ENCODE measurements around the gene TSPAN4. TPM values are rescaled to one million over a fixed set of nuclear protein-coding genes. Genes with fewer than 3 reads are reported as not detected.

Gene TSPAN4
- total RNA-seq, 1 donor from 2014 or later = 43.8 TPM

DNA sequence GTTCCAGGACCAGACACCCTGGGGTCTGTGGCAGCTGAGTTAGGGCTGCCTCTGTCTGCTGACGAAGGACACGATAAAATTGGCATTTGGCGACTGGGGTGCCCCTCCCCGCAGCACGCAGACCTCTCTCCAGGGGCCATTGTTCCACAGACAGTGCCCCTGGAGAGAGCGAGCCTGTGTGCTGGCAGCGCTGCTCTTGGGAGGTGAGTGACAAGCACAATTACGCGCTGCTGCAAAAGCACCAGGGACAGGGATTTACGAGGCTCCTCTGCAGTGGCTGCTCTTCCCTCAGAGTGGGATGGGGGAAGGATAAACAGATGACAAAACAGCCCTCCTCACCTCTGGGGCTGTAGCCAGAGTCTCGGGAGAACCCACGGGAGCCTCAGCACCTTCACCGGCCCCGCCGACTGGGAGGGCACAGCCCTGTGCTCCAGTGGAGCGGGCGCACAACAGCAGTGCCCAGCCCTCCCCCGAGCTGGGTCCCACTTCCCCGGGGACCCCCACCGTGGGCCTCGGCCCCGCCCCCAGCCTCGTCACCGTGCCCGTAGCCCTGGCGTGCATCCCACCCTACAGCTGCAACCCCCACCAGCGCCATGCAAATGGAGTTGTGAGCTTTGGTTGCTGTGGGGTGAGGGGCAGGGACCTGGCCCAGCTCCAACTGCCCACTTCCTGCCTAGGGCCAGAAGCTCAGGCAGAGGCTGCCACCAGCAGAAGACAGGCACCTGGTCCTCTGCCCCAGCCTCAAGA lies 48.3 kb downstream of the TSPAN4 start:
- intact Hi-C loops (cut with DNase I) = no loop called here
- ATAC-seq (no peak), DNase-seq (ENCODE audit: missing footprints) (no peak)

DNA sequence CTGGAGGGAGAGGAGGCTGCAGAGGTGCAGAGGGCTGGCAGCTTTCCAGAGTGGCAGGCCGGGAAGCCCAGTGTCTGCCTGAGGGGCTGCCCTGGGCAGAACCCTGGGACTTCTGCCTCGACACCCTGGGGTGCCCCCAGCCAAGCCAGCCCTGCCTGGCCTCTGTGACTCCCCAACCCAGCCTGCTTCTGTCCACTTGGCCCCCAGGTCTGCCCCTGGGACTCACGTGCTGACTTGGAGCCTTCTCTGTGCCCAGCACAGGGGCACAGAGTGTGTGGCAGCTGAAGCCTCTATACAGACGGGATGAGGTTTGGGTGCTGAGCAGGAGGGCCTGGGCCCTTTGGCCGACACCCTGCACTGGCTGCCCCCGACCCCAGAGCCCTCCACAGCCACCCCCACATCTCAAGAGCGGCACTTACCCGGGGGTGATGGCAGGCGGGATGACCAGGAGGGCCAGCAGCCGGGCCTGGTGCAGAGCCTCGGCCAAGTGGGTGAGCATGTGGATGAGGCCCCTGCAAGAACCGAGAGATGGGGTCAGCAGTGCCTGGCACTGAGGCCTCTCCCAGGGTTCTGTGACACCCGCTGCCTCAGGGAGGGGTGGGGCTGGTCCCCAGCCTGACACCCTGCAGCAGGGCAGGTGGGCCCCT lies 50.5 kb downstream of the TSPAN4 start:
- ATAC-seq = no peak
- DNase-seq (ENCODE audit: missing footprints) = no peak
- intact Hi-C loops (cut with DNase I) = no loop called here

DNA sequence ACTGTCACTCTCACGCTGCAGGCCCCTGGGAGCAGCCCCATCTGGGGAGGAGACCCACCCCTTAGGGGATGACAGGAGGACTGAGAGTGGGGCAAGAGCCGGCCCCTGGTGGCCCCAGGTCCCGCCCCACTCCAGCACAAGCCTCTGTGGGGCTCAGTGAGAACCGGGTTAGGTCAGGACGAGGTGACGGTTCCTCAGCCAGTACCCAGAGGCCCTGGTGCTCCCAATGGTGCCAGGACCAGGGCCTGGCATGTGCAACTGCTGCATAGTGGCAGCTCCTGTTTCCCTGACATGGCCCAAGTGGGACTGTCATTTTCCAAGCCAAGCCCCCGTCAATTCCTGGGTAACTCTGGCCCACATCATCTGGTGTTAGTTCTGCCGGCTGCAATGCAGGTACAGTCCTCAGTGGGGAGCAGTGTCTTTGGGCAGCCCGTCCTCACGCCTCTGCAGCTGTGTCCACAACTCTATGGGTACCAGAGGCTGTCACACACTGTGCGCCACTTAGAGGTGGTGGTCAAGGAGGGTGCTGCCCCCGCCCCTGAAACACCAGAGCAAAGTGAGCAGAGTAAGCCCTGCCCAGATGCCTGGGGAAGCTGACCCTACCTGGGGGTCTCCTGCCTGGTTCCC lies 52.0 kb downstream of the TSPAN4 start:
- intact Hi-C loops (cut with DNase I) = no loop called here
- DNase-seq (ENCODE audit: missing footprints) (no peak), ATAC-seq (no peak)

DNA sequence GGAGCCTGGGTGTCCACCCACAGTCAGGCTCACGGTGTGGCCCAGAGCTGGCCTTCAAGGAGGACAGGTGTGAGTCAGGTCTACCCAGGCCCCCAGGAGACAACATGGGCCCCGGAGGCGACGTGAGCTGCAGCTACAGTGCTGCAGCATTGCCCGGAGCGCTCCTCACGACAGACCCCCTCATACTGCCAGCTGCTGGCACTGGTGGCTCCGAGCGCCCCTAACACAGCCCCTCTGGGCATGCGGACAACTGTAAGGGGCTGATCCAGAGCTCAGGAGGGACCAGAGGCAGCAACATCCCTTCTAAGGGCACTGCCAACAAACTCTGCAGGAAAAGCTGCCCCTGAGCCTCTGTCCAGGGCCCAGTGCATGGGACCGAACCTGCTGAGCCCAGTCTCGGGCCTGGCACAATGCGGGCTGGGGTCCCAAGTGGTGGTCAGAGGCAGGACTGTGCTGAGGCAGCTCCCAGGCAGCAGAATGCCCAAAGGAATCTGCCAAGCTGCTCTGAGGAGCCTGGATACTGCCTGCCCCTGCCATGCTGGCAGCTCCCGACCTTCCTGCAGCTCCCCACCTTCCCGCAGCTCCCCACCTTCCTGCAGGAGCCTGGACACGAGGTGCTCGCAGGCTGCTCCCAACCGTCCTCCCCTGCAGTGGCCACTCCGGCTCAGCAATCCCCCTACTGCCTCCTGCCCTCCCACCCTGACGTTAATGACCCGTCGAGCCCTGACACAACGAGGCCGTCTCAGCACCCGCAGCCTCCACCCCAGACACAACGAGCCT lies 52.9 kb downstream of the TSPAN4 start:
- no peak for DNase-seq (ENCODE audit: missing footprints)
- intact Hi-C loops (cut with DNase I) = no loop called here
- no peak for ATAC-seq

DNA sequence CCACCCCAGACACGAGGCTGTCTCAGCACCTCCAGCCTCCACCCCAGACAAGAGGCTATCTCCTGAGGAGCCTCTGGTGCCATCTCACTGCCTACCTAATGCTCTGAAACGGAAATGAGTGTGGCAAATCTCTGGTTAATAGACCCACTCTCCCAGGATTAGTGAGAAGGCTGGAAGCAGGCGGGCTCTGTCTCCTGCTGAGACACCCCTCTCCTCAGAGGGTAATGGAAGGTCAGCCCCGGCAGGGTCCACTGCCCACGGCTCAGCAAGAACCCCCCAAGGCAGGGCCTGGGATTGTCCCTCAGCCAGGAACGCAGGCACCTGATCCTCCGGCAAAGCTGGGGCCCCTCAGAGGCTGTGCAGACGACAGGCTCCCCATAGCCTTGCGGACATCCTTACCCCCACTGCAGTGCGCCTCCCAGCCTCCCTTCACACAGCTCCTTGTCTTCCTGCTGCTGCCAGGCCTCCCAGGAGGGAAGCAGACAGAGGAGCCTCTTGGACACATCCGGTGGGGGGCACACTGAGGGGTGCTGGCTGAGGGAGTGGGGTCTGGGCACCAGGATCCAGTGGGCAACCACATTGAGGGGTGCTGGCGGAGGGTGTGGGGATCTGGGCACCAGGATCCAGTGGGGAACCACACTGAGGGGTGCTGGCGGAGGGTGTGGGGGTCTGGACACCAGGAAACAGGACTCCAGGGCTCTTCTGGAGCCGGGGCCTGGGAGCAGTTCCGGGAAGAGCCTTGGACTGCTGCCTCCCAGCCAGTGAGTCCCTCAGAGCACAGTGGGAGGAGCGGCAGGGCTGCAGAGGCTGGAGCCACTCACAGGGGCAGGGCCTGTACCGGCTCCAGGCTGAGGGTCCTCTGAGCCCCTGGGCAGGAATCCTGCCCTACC lies 54.8 kb downstream of the TSPAN4 start:
- DNase-seq (ENCODE audit: missing footprints) = no peak
- intact Hi-C loops (cut with DNase I) = no loop called here
- no peak for ATAC-seq

DNA sequence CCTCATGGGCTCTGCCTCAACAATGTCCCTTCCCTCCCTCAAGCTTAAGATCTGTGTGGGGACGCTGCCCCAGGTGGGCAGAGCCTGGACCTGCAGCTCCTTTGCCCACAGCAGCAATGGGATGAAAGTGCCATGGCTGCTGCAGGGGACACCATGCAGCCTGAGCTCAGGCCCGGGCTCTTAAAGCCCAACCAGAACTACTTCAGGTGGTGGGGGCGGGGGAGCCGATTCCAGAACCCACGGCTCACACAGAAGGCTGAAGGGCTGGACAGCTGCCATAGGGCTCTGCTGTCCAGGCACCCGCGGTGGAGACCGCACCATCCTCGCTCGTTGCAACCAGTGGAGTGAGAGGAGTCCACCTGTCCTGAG lies 55.5 kb downstream of the TSPAN4 start:
- intact Hi-C loops (cut with DNase I) = no loop called here
- ATAC-seq = no peak
- DNase-seq (ENCODE audit: missing footprints) = no peak

DNA sequence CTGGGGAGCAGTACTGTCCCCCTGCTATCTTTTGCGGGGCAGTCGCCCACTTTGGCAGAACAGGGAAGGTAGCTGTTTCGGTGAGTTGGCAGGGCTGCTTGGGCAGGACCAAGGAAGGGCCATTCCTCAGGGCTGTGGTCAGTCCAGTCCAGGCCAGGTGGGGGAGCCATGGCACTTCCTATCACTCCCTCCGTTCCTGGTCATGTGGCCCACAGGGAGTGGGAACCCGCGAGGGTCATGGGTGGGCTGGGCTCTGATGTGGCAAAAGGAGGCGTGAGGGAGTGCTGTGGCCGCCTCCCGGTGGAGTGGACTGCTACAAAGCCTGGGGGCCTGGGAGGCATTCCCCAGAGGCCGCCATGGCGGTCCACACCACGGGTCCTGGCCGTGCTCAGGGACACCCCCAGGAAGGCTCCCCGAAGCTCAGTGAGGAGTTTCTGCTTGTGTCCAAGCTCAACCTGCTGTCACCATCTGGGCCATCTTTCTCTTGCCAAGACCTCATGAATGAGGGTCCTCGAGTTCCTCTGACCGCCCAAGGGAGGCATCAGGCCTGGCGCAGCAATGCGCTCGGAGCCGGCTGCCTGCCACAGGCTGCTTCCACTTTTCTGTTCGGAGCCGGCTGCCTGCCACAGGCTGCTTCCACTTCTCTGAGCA lies 56.0 kb downstream of the TSPAN4 start:
- no peak for ATAC-seq
- DNase-seq (ENCODE audit: missing footprints) = no peak
- intact Hi-C loops (cut with DNase I) = no loop called here

DNA sequence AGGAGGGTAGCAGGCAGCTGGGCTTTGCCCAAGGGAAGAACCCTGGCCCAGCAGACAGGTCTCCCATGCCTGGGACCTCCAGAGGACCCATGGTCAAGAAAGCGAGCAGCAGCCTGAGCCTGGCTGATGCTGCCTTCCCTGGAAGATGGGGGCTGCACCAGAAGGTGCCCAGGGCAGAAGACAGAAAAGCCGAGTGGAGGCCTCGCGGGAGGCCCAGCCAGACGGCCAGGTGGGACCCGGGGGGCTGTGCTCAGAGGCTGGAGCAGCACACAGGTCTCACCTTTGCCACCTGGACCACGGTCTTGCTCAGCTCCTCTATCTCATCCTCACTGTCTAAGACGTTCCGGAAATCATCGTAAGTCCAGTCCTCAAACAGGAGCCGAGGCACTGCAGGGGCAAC lies 57.1 kb downstream of the TSPAN4 start:
- DNase-seq (ENCODE audit: missing footprints) (no peak), ATAC-seq (no peak)
- intact Hi-C loops (cut with DNase I) = no loop called here

DNA sequence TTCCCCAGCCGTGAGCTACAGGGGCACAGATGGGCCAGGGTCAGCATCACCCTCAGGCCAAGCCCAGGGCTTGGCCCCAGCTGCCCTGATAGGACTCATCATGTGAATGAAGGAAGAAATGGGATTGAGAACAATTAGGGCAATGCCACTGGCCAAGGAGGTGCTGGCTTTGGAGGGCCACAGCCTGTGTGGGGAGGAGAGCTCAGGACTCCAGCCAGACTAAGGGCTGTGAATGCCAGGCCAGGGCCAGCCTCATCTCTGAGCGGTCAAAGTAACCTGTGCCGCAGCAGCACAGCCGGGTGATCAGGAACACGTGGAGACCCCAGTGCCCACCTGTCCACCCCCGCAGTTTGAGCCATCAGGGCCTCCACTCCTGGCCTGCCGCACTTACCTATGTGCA lies 57.9 kb downstream of the TSPAN4 start:
- no peak for DNase-seq (ENCODE audit: missing footprints)
- intact Hi-C loops (cut with DNase I) = no loop called here
- no peak for ATAC-seq

DNA sequence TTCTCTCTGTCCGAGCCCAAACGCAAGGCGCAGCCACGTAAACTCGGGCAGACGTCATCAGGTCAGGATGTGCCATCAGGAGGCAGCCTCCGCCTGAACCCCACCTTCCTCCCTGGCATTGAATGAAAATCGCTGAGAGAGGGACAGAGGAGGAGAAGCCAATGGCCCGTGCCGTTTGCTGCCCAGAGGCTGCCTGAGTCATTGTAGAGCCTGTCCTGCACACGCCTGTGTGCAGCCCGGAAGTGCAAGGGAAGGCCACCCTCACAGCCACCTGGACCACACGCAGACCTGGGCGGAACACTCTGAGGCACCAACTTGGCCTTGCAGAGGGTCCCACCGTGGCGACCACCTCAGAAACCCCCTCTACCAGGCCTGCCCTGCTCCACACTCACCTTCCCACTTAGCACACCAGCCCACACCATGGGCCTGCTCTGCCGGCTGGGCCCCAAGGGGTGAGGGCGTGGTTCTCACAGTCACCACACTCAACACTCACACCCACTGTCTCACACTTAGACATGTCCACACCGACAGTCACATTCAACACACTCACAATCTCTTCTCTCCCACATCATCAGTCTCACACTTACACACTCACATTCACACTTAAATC lies 58.9 kb downstream of the TSPAN4 start:
- intact Hi-C loops (cut with DNase I) = no loop called here
- ATAC-seq (no peak), DNase-seq (ENCODE audit: missing footprints) (no peak)

DNA sequence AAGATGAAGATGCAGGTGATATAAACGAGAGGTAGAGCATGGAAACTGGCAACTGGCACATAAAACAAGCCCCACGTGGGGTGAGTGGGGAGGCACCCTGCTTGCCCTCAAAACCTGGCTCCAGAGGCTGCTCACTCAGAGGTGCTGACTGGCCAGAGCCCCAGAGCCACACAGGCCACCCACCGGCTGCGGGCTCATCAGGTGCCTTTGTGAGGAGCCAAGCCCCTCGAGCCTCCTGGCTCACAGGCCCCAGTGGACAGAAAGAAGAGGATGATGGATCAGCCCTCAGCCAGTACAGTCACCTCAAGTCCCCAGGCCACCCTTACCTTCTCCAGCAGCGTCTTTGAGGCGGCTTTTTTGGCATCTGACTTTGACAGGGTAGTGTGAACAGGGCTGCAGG lies 61.7 kb downstream of the TSPAN4 start:
- intact Hi-C loops (cut with DNase I) = no loop called here
- ATAC-seq = no peak
- DNase-seq (ENCODE audit: missing footprints) = no peak

DNA sequence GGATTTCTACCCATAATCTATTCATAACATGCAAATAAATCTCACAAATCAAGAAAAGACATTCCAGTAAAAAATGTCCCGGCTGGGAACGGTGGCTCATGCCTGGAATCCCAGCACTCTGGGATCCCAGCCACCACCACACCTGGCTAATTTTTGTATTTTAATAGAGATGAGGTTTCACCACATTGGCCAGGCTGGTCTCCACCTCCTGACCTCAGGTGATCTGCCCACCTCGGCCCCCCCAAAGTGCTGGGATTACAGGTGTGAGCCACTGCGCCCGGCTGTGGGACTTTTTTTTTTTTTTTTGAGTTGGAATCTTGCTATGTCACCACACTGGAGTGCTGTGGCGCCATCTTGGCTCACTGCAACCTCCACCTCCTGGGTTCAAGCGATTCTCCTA lies 63.3 kb downstream of the TSPAN4 start:
- intact Hi-C loops (cut with DNase I) = no loop called here

DNA sequence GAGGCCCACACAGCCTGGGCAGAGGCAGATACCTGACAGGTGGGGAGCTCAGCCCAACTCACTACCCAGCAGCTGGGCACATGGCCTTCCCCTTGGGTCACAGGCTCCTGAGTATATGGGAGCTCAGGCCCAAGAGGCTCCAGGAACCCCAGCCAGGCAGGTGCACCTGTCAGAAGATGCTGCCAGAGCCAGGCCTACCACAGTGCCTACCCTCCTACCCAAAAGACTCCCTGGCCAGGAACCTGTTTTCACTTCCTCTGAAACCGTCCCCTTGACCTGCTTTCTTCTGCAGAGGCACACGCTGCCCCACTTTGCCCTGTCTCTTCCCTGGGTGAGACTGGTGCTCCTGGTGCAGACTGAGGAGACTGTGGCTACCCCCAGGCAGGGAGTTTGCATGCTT lies 65.0 kb downstream of the TSPAN4 start:
- ATAC-seq (no peak), DNase-seq (ENCODE audit: missing footprints) (no peak)
- intact Hi-C loops (cut with DNase I) = no loop called here

More for the DNA sequence above, 63.3 kb downstream of the TSPAN4 start:
- DNase-seq (ENCODE audit: missing footprints) = no peak
- ATAC-seq = no peak

DNA sequence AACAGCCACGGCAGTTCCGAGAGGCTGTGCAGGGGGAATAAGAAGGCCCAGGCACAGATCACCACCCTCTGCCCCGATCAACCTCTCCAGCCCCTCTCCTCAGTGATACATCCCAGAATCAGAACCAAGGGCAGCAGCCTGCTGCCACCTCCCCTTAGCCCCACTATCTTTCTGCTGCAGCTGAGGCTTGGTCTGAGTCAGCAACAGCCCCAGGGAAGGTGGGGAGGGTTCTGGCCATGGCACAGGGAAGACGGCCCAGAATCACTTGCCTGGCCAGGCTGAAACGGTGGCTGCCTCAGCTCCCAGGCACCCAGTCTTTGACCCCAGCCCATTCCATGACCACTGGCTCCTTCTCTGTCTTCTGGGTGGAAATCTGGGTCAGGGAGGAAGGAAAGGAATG lies 65.6 kb downstream of the TSPAN4 start:
- intact Hi-C loops (cut with DNase I) = no loop called here
- ATAC-seq (no peak), DNase-seq (ENCODE audit: missing footprints) (no peak)

DNA sequence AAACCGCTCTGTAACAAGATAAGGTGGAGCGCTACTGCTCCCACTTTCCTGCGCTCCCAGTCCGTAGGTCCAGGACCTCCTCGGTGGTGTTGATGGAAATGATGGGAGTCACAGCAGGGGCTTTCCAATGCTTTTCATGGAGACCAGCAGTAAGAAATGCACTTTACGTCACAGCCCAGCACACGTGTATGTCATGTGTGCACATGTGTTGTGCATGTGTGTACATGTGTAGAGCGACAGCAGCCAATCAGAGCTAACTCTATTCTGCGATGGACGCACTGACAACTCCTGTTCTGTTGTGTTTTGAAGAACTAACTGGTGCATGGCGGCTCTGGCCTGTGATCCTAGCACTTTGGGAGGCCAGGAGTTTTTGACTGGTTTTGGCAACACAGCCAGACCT lies 66.8 kb downstream of the TSPAN4 start:
- ATAC-seq = no peak
- intact Hi-C loops (cut with DNase I) = no loop called here
- DNase-seq (ENCODE audit: missing footprints) = no peak

DNA sequence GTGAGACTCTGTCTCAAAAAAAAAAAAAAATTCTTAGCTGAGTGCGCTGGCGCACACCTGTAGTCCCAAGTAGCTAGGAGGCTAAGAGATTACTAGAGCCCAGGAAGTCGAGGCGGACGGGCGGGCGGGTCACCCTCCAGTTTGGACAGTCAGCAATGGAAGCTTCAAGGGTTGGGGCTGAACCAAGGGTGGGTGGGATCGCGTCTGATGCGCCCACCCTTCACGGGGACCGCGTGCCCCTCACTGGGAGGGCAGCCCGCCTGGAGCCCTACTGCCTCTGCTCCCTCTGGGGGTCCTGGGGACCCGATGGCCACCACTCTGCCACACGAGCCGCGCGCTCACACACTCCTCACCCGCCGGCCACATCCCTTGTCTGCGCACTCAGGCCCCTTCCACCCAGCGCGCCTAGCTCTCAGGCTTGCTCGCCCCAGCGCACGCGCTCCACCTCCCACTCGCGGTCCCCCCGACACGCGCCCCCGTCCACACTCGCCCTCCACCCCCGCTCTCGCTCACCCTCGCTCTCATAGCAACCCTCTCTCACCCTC lies 67.5 kb downstream of the TSPAN4 start:
- DNase-seq (ENCODE audit: missing footprints) = no peak
- intact Hi-C loops (cut with DNase I) = loop anchor here (5.0 kb wide), 1 partner anchor 68 kb away; the partner anchor contains the start of genes POLR2L and TSPAN4

DNA sequence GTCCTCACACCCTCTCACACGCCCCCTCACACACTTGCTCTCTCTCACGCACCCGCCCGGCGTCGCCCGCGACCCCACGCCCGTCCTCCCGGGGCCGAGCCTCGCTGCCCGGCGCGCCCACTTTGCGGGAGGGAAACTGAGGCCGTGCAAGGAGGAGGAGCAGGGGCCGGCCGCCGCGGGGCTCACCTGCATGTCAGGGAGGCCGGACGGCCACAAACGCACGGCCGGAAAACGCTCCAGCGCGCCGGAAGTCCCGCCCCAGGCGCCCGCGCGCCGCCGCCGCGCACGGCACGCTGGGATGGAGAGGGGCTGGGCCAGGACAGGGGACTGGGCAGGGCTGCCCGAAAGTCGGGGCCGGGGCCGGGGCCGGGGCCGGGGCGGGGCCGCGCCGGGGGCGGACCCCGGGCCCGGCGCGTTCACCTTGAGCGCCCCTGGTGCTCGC lies 68.0 kb downstream of the TSPAN4 start, which contains the start of gene CHID1:
CHID1 (minus strand) TSS at position 222 of the 442 bp plus-strand sequence. CDS start 5,994 bp downstream, outside the sequence.
- ATAC-seq (peak; percentile 94), DNase-seq (ENCODE audit: missing footprints) (peak; percentile 93)
- intact Hi-C loops (cut with DNase I) = loop anchor here (5.0 kb wide), 1 partner anchor 68 kb away; the partner anchor contains the start of genes POLR2L and TSPAN4

More for the DNA sequence above, 67.5 kb downstream of the TSPAN4 start:
- no peak for ATAC-seq

All from Right ventricle myocardium inferior (tissue), 1 donor.